ENCODE measurements around the gene PPP3CA. TPM values are rescaled to one million over a fixed set of nuclear protein-coding genes. Genes with fewer than 3 reads are reported as not detected.

PPP3CA gene
- total and polyA plus RNA-seq, 2 of the 13 experiments (the other 11 are each of a cell fraction or from before 2014, with no cell fraction given), result 4.8 to 13.2 TPM

GRCh38 chr4:101347267-101347556, at the start of gene PPP3CA (continued):
- TF ChIP-seq MXI1 (IDR thresholded peaks at IDR 0.05; ENCODE audit: borderline replicate concordance, low read depth, low read length) (peak; percentile 5; the same call in 1 of the 3 replicates), GFI1 (CRISPR knock-in tag; IDR thresholded peaks at IDR 0.05; ENCODE audit: borderline replicate concordance) (no peak), FOXC1 (CRISPR knock-in tag; IDR thresholded peaks at IDR 0.05; ENCODE audit: borderline replicate concordance) (no peak), ADNP (CRISPR knock-in tag; IDR thresholded peaks at IDR 0.05) (no peak), GLMP (CRISPR knock-in tag; IDR thresholded peaks at IDR 0.05; ENCODE audit: borderline replicate concordance) (no peak), ZNF138 (CRISPR knock-in tag; IDR thresholded peaks at IDR 0.05; ENCODE audit: low read depth) (no peak), ZBTB42 (CRISPR knock-in tag; IDR thresholded peaks at IDR 0.05) (no peak), SMARCC2 (IDR thresholded peaks at IDR 0.05) (no peak), SALL1 (CRISPR knock-in tag; IDR thresholded peaks at IDR 0.05) (no peak), ZNF335 (CRISPR knock-in tag; IDR thresholded peaks at IDR 0.05) (no peak), ASH2L (IDR thresholded peaks at IDR 0.05; ENCODE audit: insufficient read length, low read depth, low read length) (peak; percentile 80), ZFP82 (CRISPR knock-in tag; IDR thresholded peaks at IDR 0.05; ENCODE audit: borderline replicate concordance) (0 out of 2 replicates have a peak, but pooled peaks have one; percentile 64), U2AF2 (IDR thresholded peaks at IDR 0.05; ENCODE audit: low read depth, low read length) (no peak), ZNF251 (CRISPR knock-in tag; IDR thresholded peaks at IDR 0.05) (no peak)
- TF ChIP-seq, protein P1, sequence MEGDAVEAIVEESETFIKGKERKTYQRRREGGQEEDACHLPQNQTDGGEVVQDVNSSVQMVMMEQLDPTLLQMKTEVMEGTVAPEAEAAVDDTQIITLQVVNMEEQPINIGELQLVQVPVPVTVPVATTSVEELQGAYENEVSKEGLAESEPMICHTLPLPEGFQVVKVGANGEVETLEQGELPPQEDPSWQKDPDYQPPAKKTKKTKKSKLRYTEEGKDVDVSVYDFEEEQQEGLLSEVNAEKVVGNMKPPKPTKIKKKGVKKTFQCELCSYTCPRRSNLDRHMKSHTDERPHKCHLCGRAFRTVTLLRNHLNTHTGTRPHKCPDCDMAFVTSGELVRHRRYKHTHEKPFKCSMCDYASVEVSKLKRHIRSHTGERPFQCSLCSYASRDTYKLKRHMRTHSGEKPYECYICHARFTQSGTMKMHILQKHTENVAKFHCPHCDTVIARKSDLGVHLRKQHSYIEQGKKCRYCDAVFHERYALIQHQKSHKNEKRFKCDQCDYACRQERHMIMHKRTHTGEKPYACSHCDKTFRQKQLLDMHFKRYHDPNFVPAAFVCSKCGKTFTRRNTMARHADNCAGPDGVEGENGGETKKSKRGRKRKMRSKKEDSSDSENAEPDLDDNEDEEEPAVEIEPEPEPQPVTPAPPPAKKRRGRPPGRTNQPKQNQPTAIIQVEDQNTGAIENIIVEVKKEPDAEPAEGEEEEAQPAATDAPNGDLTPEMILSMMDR (CRISPR knock-in tag; IDR thresholded peaks at IDR 0.05), result no peak
